Calu3 (cell line): ENCODE results near the gene C6orf58. TPM values are rescaled to one million over a fixed set of nuclear protein-coding genes. Genes with fewer than 3 reads are reported as not detected.
A peak's percentile ranks its signal among the peaks of the same experiment; 100 is the strongest.

Source experiments
- BruUV-seq: library from RNA; stranded (reverse); fragments of 400-500 nt; replicated peaks from 2 replicates; lab custom pipeline; 2021; lab: Mats Ljungman, UMichigan
- CTCF ChIA-PET: fragments of 300-600 bp; sonication (Branson Sonifier 250); formaldehyde crosslinking; loops from one replicate; lab custom pipeline; 2022; ENCODE audit warnings: antibody characterized with exemption; lab: Charles Lee
- DNase-seq: peaks from one replicate; pipeline ENCODE4 v3.0.0; 2022
- H3K27ac Mint-ChIP-seq: one replicate; pipeline ENCODE4 v1.8.0; 2022; ENCODE audit warnings: mixed read lengths; ENCODE audit not compliant: unreplicated experiment
- H3K27me3 Mint-ChIP-seq: one replicate; pipeline ENCODE4 v1.8.0; 2022; ENCODE audit warnings: mixed read lengths; ENCODE audit not compliant: unreplicated experiment
- H3K36me3 Mint-ChIP-seq: one replicate; pipeline ENCODE4 v1.8.0; 2022; ENCODE audit warnings: mild to moderate bottlenecking, moderate library complexity, mixed read lengths; ENCODE audit not compliant: insufficient read depth, unreplicated experiment
- H3K4me1 Mint-ChIP-seq: one replicate; pipeline ENCODE4 v1.8.0; 2022; ENCODE audit warnings: mild to moderate bottlenecking, low read depth, mixed read lengths; ENCODE audit not compliant: unreplicated experiment
- H3K4me3 Mint-ChIP-seq: one replicate; pipeline ENCODE4 v1.8.0; 2022; ENCODE audit warnings: mild to moderate bottlenecking, low read depth, moderate library complexity, mixed read lengths; ENCODE audit not compliant: unreplicated experiment
- H3K9me3 Mint-ChIP-seq: one replicate; pipeline ENCODE4 v1.8.0; 2022; ENCODE audit warnings: low read depth, mixed read lengths; ENCODE audit not compliant: unreplicated experiment
- intact Hi-C: fragments of 100-400 bp; cut with micrococcal nuclease; formaldehyde crosslinking; loops from one replicate; pipeline ENCODE4 v1.10.0; 2022; ENCODE audit not compliant: unreplicated experiment
- total RNA-seq: library from RNA; stranded (reverse); gene quantifications from 2 replicates; pipeline ENCODE4 v1.2.3, GENCODE V29; 2022
- TF ChIP-seq, protein P1 (sequence below): fragments of 200-600 bp; IDR thresholded peaks from one replicate; pipeline ENCODE4 v1.8.0; 2022; ENCODE audit warnings: antibody characterized with exemption; ENCODE audit not compliant: unreplicated experiment

The C6orf58 gene
- total RNA-seq, 1 experiment from 2014 or later = 0.31 TPM

DNA sequence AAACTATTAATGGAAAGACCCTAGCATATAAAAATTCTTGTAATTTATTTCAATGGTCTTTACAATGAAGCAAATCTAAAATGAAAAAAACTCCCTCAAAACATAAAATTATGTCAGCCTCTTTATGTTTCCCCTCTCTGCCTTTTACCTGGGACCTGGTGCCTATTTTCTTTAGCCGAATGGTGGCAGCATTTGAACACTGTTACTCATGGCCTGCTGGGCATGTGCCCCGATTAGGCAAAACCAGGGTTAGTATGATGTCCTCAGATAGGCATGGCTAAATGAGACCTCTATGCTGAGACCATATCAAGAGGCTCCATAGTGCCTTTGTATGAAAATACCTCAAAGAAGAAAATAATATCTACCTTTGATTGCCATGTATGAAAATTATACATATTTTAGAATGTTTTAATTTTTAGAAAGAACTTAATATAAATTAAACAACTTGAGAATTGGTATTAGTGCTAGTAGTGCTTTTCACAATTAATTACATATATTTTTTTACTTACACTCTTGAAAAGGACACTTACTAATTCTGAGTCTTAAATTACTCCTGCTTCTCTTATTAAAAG, 22.5 kb upstream of the C6orf58 start:
- TF ChIP-seq, protein P1, sequence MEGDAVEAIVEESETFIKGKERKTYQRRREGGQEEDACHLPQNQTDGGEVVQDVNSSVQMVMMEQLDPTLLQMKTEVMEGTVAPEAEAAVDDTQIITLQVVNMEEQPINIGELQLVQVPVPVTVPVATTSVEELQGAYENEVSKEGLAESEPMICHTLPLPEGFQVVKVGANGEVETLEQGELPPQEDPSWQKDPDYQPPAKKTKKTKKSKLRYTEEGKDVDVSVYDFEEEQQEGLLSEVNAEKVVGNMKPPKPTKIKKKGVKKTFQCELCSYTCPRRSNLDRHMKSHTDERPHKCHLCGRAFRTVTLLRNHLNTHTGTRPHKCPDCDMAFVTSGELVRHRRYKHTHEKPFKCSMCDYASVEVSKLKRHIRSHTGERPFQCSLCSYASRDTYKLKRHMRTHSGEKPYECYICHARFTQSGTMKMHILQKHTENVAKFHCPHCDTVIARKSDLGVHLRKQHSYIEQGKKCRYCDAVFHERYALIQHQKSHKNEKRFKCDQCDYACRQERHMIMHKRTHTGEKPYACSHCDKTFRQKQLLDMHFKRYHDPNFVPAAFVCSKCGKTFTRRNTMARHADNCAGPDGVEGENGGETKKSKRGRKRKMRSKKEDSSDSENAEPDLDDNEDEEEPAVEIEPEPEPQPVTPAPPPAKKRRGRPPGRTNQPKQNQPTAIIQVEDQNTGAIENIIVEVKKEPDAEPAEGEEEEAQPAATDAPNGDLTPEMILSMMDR = no peak
- Mint-ChIP-seq H3K27me3 (no peaks in the 10 kb centered on the region), H3K36me3 (no peaks in the 10 kb centered on the region), H3K27ac (no peak overlapping the region), H3K4me3 (no peak overlapping the region), H3K9me3 (no peaks in the 10 kb centered on the region), H3K4me1 (peaks cover 7% of the 10 kb centered on the region)
- CTCF ChIA-PET = interaction anchor here (0.8 kb wide), 1 partner anchor 88 kb away, joined by 8 read pairs; no protein-coding TSS in a partner anchor
- peak; percentile 54 for DNase-seq
- intact Hi-C loops = loop anchor here (1.0 kb wide), 2 partner anchors 88 to 136 kb away; no protein-coding TSS in a partner anchor
- BruUV-seq = no TSS peak

DNA sequence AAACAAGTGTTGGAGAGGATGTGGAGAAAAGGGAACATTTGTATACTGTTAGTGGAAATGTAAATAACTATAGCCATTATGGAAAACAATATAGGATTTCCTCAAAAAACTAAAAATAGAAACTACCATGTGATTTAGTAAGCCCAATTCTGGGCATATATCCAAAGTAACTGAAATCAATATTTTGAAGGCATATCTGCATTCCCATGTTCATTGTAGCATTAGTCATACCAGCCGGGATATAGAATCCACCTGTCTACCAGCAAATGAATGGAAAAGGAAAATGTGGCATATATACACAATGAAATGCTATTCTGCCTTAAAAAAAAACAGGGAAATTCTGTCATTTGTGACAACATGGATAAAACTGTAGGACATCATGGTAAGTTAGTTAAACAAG, 15.3 kb upstream of the C6orf58 start:
- H3K27me3 Mint-ChIP-seq = no peaks in the 10 kb centered on the region
- DNase-seq = no peak
- CTCF ChIA-PET = no interaction called here

DNA sequence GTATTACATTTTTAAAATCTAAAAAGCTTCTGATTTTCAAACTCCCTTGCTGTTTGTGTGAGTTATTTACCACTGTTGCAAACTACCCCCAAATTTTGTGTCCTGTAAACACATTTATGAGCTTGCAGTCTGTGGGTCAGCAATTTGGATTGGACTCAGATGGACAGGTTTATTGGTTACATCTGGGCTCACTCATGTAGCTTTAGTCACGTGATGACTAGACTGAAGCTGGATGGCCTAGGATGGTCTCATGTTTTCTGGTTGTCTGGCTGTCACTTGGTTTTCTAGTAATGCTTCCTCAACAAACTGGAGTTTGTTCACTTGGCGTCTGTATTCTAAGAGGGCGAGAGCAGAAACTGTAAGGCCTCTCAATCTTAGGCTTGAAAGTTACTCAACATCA, 12.2 kb upstream of the C6orf58 start:
- peaks cover 5% of the 10 kb centered on the region for H3K9me3 Mint-ChIP-seq
- H3K4me3 Mint-ChIP-seq = no peak overlapping the region

More for the DNA sequence above, 15.3 kb upstream of the C6orf58 start:
- intact Hi-C loops = no loop called here
- no peak overlapping the region for H3K27ac Mint-ChIP-seq
- peaks cover 5% of the 10 kb centered on the region for H3K9me3 Mint-ChIP-seq
- H3K4me3 Mint-ChIP-seq = no peak overlapping the region
- no peaks in the 10 kb centered on the region for H3K36me3 Mint-ChIP-seq
- no TSS peak for BruUV-seq
- TF ChIP-seq, protein P1 = no peak
- H3K4me1 Mint-ChIP-seq = peaks cover 26% of the 10 kb centered on the region

DNA sequence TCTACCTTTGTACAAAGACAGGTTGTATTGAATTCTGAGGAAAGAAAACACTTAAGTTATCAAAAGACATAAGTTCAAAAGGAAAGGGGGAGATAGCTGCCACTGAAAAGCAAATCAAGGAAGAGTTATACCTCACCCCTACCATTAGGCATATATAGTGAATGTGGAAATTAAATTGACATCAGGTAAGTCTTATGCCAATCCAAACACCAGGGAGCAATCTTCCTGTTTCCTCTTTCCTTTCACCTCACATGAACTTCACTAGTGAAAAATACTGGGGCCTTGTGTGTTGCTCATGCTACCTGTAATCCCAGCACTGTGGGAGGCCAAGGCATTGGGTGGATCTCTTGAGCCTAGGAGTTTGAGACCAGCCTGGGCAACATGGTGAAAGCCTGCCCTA, 10.9 kb upstream of the C6orf58 start:
- no peaks in the 10 kb centered on the region for H3K27me3 Mint-ChIP-seq
- peaks cover 38% of the 10 kb centered on the region for H3K4me1 Mint-ChIP-seq
- BruUV-seq = no TSS peak
- no peak overlapping the region for H3K4me3 Mint-ChIP-seq
- DNase-seq = no peak
- no peak overlapping the region for H3K27ac Mint-ChIP-seq
- H3K36me3 Mint-ChIP-seq = no peaks in the 10 kb centered on the region
- TF ChIP-seq, protein P1 = no peak
- intact Hi-C loops = no loop called here
- CTCF ChIA-PET = no interaction called here
- peaks cover 4% of the 10 kb centered on the region for H3K9me3 Mint-ChIP-seq

More for the DNA sequence above, 12.2 kb upstream of the C6orf58 start:
- H3K27ac Mint-ChIP-seq = no peak overlapping the region
- no peaks in the 10 kb centered on the region for H3K36me3 Mint-ChIP-seq
- no peak for DNase-seq
- CTCF ChIA-PET = no interaction called here
- BruUV-seq = no TSS peak
- peaks cover 34% of the 10 kb centered on the region for H3K4me1 Mint-ChIP-seq
- H3K27me3 Mint-ChIP-seq = no peaks in the 10 kb centered on the region
- TF ChIP-seq, protein P1 = no peak
- intact Hi-C loops = no loop called here
